SK-N-SH (cell line): ENCODE data around the gene C17orf75. TPM values are rescaled to one million over a fixed set of nuclear protein-coding genes. Genes with fewer than 3 reads are reported as not detected.

Experiments used
- CTCF ChIA-PET: fragments of 300-600, 350-600 bp; formaldehyde crosslinking; extraction: SDS; loops from one replicate; lab custom pipeline; 2021; lab: Yijun Ruan, JAX
- POLR2A ChIA-PET: fragments of 350-600 bp; sonication (Branson Sonifier 250); formaldehyde crosslinking; extraction: SDS; loops from one replicate; lab custom pipeline; 2020; ENCODE audit warnings: antibody characterized with exemption, inconsistent platforms; lab: Yijun Ruan, JAX
- DNase-seq: peaks from one replicate; pipeline ENCODE4 v3.0.0; 2012
- H2AFZ ChIP-seq: fragments of 200-600 bp; sonication (generic); 2 replicates; pipeline ENCODE4 v1.8.1; 2016; ENCODE audit warnings: antibody characterized with exemption, mild to moderate bottlenecking, low read depth
- H3F3A ChIP-seq: fragments of 200-600 bp; sonication (generic); replicated peaks from 2 replicates; pipeline ENCODE3; 2016; ENCODE audit warnings: antibody characterized with exemption, mild to moderate bottlenecking; ENCODE audit not compliant: insufficient read depth
- H3K27ac ChIP-seq, 2 experiments: fragments of 200-500 bp in 1 of 2; fragments of 200-600 bp in 1 of 2; sonication (Bioruptor generic) in 1 of 2; sonication (generic), shearing (Covaris generic) in 1 of 2; 2 replicates each; pipeline versions ENCODE4 v1.5.1 to v1.6.1; 2014 to 2016; ENCODE audit warnings: low read depth in 2 of 2, inconsistent platforms in 1 of 2, low read length in 1 of 2, mild to moderate bottlenecking in 1 of 2, mixed read lengths in 1 of 2
- H3K27me3 ChIP-seq: fragments of 200-600 bp; sonication (generic), shearing (Covaris generic); 2 replicates; pipeline ENCODE4 v1.6.1; 2016; ENCODE audit warnings: mixed run types; ENCODE audit not compliant: insufficient read depth
- H3K36me3 ChIP-seq, 2 experiments: fragments of 200-500 bp in 1 of 2; fragments of 200-600 bp in 1 of 2; sonication (Bioruptor generic) in 1 of 2; sonication (generic) in 1 of 2; replicated peaks in 1 of 2; 2 replicates each; pipeline versions ENCODE3 to v1.5.1; 2014 to 2016; ENCODE audit warnings: low read length in 1 of 2, mild to moderate bottlenecking in 1 of 2; ENCODE audit not compliant: insufficient read depth in 2 of 2, control insufficient read depth in 1 of 2
- H3K4me1 ChIP-seq, 2 experiments: fragments of 200-500 bp in 1 of 2; fragments of 200-600 bp in 1 of 2; sonication (Bioruptor generic) in 1 of 2; sonication (generic), shearing (Covaris generic) in 1 of 2; 2 replicates each; pipeline versions ENCODE4 v1.5.1 to v1.6.1; 2014 to 2016; ENCODE audit warnings: low read depth in 1 of 2, low read length in 1 of 2, mixed run types in 1 of 2; ENCODE audit not compliant: insufficient read depth in 2 of 2, control insufficient read depth in 1 of 2
- H3K4me2 ChIP-seq: fragments of 200-600 bp; sonication (generic), shearing (Covaris generic); 2 replicates; pipeline ENCODE4 v1.6.1; 2017; ENCODE audit warnings: mixed run types
- H3K4me3 ChIP-seq, 2 experiments: fragments of 200-500 bp in 1 of 2; fragments of 200-600 bp in 1 of 2; sonication (Bioruptor generic) in 1 of 2; sonication (generic), shearing (Covaris generic) in 1 of 2; 2 replicates each; pipeline versions ENCODE4 v1.5.1 to v1.8.1; 2014 to 2016; ENCODE audit warnings: low read depth in 2 of 2, inconsistent platforms in 1 of 2, low read length in 1 of 2, mild to moderate bottlenecking in 1 of 2, mixed read lengths in 1 of 2, moderate library complexity in 1 of 2
- H3K79me2 ChIP-seq: fragments of 200-600 bp; sonication (generic); 2 replicates; pipeline ENCODE4 v1.8.1; 2017; ENCODE audit warnings: mild to moderate bottlenecking; ENCODE audit not compliant: insufficient read depth
- H3K9ac ChIP-seq: fragments of 200-600 bp; sonication (generic); 2 replicates; pipeline ENCODE4 v1.6.1; 2017; ENCODE audit warnings: mixed run types
- H3K9me2 ChIP-seq: fragments of 200-600 bp; sonication (generic); 2 replicates; pipeline ENCODE4 v1.6.1; 2017; ENCODE audit warnings: mixed run types
- H3K9me3 ChIP-seq: fragments of 200-600 bp; sonication (generic); 2 replicates; pipeline ENCODE4 v1.6.1; 2017; ENCODE audit warnings: mixed run types, mild to moderate bottlenecking, moderate library complexity
- H4K20me1 ChIP-seq: fragments of 200-600 bp; sonication (generic); 2 replicates; pipeline ENCODE4 v1.6.1; 2017; ENCODE audit warnings: mild to moderate bottlenecking, mixed run types; ENCODE audit not compliant: insufficient read depth
- CHD2 ChIP-seq: fragments of 150-350 bp; IDR thresholded peaks from 2 replicates; pipeline ENCODE4 v1.6.1; 2018; ENCODE audit warnings: low read length; ENCODE audit not compliant: partially characterized antibody
- ELF1 ChIP-seq: IDR thresholded peaks from 2 replicates; pipeline ENCODE4 v1.4.0; 2012
- FOSL2 ChIP-seq: IDR thresholded peaks from 2 replicates; pipeline ENCODE4 v1.4.0; 2012; ENCODE audit warnings: low read depth, mild to moderate bottlenecking, moderate library complexity, borderline replicate concordance
- FOXM1 ChIP-seq: IDR thresholded peaks from 2 replicates; pipeline ENCODE4 v1.4.0; 2012; ENCODE audit warnings: low read depth, mild to moderate bottlenecking
- GABPA ChIP-seq: IDR thresholded peaks from 2 replicates; pipeline ENCODE4 v1.4.0; 2012; ENCODE audit warnings: low read depth, mild to moderate bottlenecking
- GATA2 ChIP-seq: sonication (generic); formaldehyde crosslinking; IDR thresholded peaks from 2 replicates; pipeline ENCODE4 v1.5.0; 2020; ENCODE audit warnings: mild to moderate bottlenecking, missing genetic modification reagents
- MEF2A ChIP-seq: IDR thresholded peaks from 2 replicates; pipeline ENCODE4 v1.4.0; 2012; ENCODE audit warnings: low read depth, borderline replicate concordance
- MXI1 ChIP-seq: IDR thresholded peaks from 2 replicates; pipeline ENCODE4 v1.6.1; 2012; ENCODE audit warnings: mild to moderate bottlenecking, low read depth, low read length, improper control_type of control experiment
- NRF1 ChIP-seq: IDR thresholded peaks from 2 replicates; pipeline ENCODE4 v1.6.1; 2012; ENCODE audit warnings: low read depth, mild to moderate bottlenecking, low read length
- PBX3 ChIP-seq: IDR thresholded peaks from 2 replicates; pipeline ENCODE4; 2012
- POLR2AphosphoS5 ChIP-seq: IDR thresholded peaks from 2 replicates; pipeline ENCODE4 v1.6.1; 2012; ENCODE audit warnings: low read depth, low read length
- RAD21 ChIP-seq: IDR thresholded peaks from 2 replicates; pipeline ENCODE4 v1.6.1; 2012; ENCODE audit warnings: mild to moderate bottlenecking, low read length
- RCOR1 ChIP-seq: fragments of 150-350 bp; IDR thresholded peaks from 2 replicates; pipeline ENCODE4 v1.6.1; 2017; ENCODE audit warnings: antibody characterized with exemption, low read length
- REST ChIP-seq: IDR thresholded peaks from 2 replicates; pipeline ENCODE4 v1.6.1; 2012; ENCODE audit warnings: mild to moderate bottlenecking, low read depth, low read length, moderate library complexity
- SIN3A ChIP-seq: IDR thresholded peaks from 2 replicates; pipeline ENCODE4 v1.6.1; 2012; ENCODE audit warnings: low read depth, mild to moderate bottlenecking, low read length, moderate library complexity, borderline replicate concordance
- TAF1 ChIP-seq: IDR thresholded peaks from 2 replicates; pipeline ENCODE4 v1.6.1; 2012; ENCODE audit warnings: low read depth, mild to moderate bottlenecking, low read length, moderate library complexity, borderline replicate concordance
- TCF12 ChIP-seq: IDR thresholded peaks from 2 replicates; pipeline ENCODE4 v1.4.0; 2012
- TEAD4 ChIP-seq: IDR thresholded peaks from 2 replicates; pipeline ENCODE4 v1.4.0; 2012; ENCODE audit warnings: mild to moderate bottlenecking, borderline replicate concordance; ENCODE audit not compliant: insufficient read depth
- USF1 ChIP-seq: IDR thresholded peaks from 2 replicates; pipeline ENCODE4 v1.4.0; 2012; ENCODE audit warnings: low read depth, borderline replicate concordance
- YY1 ChIP-seq: IDR thresholded peaks from 2 replicates; pipeline ENCODE4 v1.4.0; 2012; ENCODE audit warnings: low read depth, mild to moderate bottlenecking
- WGBS: methylation state at CpG from one replicate; pipeline ENCODE4 v1.1.6; 2017; ENCODE audit warnings: low lambda C conversion rate; 5-methylcytosine and 5-hydroxymethylcytosine counted together
- polyA plus RNA-seq, 3 experiments: library from polyadenylated mRNA; depleted of rRNA; stranded (reverse); fragments of >200 nt; gene quantifications; 2 replicates each; pipeline ENCODE4 v1.2.3, GENCODE V29; 2012
- TF ChIP-seq, protein P1 (sequence below): IDR thresholded peaks from 2 replicates; pipeline ENCODE4 v1.4.0; 2012; ENCODE audit warnings: low read depth
- TF ChIP-seq, protein P2 (sequence below): fragments of 150-350 bp; IDR thresholded peaks from 2 replicates; pipeline ENCODE4 v1.6.1; 2017; ENCODE audit warnings: antibody characterized with exemption, low read length, low read depth, borderline replicate concordance
- TF ChIP-seq, protein P3 (sequence below): fragments of 200-600 bp; sonication (generic); IDR thresholded peaks from 2 replicates; pipeline ENCODE4 v1.6.1; 2017; ENCODE audit warnings: antibody characterized with exemption, mild to moderate bottlenecking, moderate library complexity

C17orf75 gene
- polyA plus RNA-seq (2012; rRNA removed), result 14.2 and 19.4 TPM in 2 replicates
- polyA plus RNA-seq (2012; cell fraction: cytosol; rRNA removed), result 16.3 and 18.9 TPM in 2 replicates
- 28.3 and 44.4 TPM in 2 replicates for polyA plus RNA-seq (2012; cell fraction: nucleus; rRNA removed)

GRCh38 chr17:32341857-32342602 is at the start of gene C17orf75:
TSS of gene C17orf75 (minus strand) at chr17:32342173. CDS start at chr17:32342139, 34 bp downstream.
- CTCF ChIA-PET, result interaction anchor here (1.4 kb wide), 1 partner anchor 102 kb away, joined by 5 read pairs; the partner anchor contains the start of gene PSMD11
- peak; percentile 87 for DNase-seq
- TF ChIP-seq NRF1, result no peak; the same call in 1 of the 2 replicates
- TF ChIP-seq, protein P1, sequence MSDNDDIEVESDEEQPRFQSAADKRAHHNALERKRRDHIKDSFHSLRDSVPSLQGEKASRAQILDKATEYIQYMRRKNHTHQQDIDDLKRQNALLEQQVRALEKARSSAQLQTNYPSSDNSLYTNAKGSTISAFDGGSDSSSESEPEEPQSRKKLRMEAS, result peak; percentile 82; the same call in 1 of the 2 replicates
- peak; percentile 64 for TF ChIP-seq USF1
- TF ChIP-seq TAF1, result peak; percentile 92
- no peak for TF ChIP-seq FOSL2
- TF ChIP-seq POLR2AphosphoS5, result peak; percentile 73
- TF ChIP-seq, protein P2, sequence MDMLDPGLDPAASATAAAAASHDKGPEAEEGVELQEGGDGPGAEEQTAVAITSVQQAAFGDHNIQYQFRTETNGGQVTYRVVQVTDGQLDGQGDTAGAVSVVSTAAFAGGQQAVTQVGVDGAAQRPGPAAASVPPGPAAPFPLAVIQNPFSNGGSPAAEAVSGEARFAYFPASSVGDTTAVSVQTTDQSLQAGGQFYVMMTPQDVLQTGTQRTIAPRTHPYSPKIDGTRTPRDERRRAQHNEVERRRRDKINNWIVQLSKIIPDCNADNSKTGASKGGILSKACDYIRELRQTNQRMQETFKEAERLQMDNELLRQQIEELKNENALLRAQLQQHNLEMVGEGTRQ, result no peak
- TF ChIP-seq REST, result peak; percentile 59; the same call in 1 of the 2 replicates
- TF ChIP-seq GATA2, result no peak; the same call in 1 of the 2 replicates
- peak; percentile 37; the same call in 1 of the 2 replicates for TF ChIP-seq TCF12
- TF ChIP-seq, protein P3, sequence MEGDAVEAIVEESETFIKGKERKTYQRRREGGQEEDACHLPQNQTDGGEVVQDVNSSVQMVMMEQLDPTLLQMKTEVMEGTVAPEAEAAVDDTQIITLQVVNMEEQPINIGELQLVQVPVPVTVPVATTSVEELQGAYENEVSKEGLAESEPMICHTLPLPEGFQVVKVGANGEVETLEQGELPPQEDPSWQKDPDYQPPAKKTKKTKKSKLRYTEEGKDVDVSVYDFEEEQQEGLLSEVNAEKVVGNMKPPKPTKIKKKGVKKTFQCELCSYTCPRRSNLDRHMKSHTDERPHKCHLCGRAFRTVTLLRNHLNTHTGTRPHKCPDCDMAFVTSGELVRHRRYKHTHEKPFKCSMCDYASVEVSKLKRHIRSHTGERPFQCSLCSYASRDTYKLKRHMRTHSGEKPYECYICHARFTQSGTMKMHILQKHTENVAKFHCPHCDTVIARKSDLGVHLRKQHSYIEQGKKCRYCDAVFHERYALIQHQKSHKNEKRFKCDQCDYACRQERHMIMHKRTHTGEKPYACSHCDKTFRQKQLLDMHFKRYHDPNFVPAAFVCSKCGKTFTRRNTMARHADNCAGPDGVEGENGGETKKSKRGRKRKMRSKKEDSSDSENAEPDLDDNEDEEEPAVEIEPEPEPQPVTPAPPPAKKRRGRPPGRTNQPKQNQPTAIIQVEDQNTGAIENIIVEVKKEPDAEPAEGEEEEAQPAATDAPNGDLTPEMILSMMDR, result no peak
- TF ChIP-seq YY1, result peak; percentile 71; the same call in 1 of the 2 replicates
- TF ChIP-seq SIN3A, result peak; percentile 89; the same call in 1 of the 2 replicates
- peak; percentile 86 for TF ChIP-seq CHD2
- TF ChIP-seq RCOR1, result 0 out of 2 replicates have a peak, but pooled peaks have one; percentile 49
- peak; percentile 78 for TF ChIP-seq GABPA
- peak; percentile 19 for TF ChIP-seq MXI1
- TF ChIP-seq TEAD4, result no peak
- TF ChIP-seq FOXM1, result no peak
- TF ChIP-seq MEF2A, result no peak
- no peak for TF ChIP-seq RAD21
- TF ChIP-seq PBX3, result no peak
- TF ChIP-seq ELF1, result peak; percentile 70; the same call in 1 of the 2 replicates

More at GRCh38 chr17:32341857-32342602, at the start of gene C17orf75:
- Histone ChIP-seq H3K27me3 (no peaks in the 10 kb centered on the region), H3K79me2 (no peaks in the 10 kb centered on the region), H2AFZ (peak within 1 kb of the TSS; percentile 94), H3F3A (peaks cover 10% of the 10 kb centered on the region), H3K9me2 (no peaks in the 10 kb centered on the region), H3K9ac (peak within 1 kb of the TSS; percentile 74), H3K36me3 (peaks cover 8 to 12% of the 10 kb centered on the region in 2 experiments), H3K9me3 (no peaks in the 10 kb centered on the region), H3K4me1 (peaks cover 0 to 15% of the 10 kb centered on the region in 2 experiments; a peak in 1 of 4 replicates), H3K4me3 (peak within 1 kb of the TSS; percentile 59 to 69), H3K27ac (peak within 1 kb of the TSS; percentile 43 to 84), H3K4me2 (peak within 1 kb of the TSS; percentile 80), H4K20me1 (no peaks in the 10 kb centered on the region)
- POLR2A ChIA-PET, result interaction anchor here (1.3 kb wide), 1 partner anchor 10 kb away, joined by 3 read pairs; no protein-coding TSS in a partner anchor
- WGBS, result 13% methylated on average over 10 of the region's 47 CpGs
